Fibroblast of skin of scalp (primary cell): ENCODE results near the gene RBM33.

Experiments
- DNase-seq: peaks from one replicate; pipeline ENCODE4 v3.0.0-alpha.2; 2013

RBM33 gene

DNA sequence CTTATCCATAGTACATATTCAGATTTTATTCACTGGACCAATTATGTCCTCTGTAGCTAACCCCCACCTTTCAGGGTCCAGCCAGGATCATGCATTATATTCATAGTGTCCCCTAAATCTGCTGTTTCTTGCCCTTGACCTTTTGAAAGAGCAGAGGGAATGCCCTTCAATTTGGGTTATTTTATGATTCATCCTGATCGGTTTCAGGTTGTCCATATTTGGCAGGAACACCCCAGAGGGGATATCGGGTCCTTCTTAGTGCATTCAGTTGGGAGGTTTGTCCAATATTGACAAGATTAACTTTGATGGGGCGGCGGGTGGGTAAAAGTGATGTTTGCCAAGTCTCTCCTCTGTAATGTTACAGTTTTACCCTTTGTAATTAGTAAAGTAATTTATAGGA is 106.9 kb downstream of the RBM33 start:
- no peak for DNase-seq

DNA sequence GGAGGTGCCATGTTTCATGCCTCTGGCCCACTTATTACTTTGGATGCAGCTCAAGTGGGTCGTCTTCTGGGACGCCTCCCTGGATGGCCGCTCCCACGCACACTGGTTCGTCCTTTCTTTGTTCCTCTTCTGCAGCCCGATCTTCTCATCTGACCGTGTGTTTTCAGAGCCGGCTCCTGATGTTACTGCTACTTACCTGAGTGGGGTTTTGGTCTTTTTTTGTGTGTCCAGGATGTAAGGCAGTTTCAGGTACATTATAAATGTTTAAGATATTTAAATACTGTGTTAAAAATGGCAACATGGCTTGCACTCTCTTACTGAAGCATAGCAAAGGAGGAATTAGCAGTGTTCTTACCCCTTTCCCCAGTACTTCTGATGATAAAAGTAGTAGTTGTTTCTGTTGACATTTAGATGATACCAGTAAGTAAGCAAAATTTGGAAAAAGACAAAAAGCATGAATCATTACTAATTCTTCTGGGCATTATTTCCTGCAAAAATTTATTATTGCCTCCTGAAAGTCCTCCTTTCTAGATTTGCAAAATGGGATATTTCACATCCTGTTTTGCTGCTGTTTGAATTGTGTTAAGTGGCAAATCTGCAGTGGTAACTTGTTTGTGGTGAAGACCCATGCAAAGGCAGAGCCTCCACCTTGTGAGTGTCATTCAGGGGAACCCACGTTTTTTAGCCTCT is 108.4 kb downstream of the RBM33 start:
- DNase-seq = no peak

DNA sequence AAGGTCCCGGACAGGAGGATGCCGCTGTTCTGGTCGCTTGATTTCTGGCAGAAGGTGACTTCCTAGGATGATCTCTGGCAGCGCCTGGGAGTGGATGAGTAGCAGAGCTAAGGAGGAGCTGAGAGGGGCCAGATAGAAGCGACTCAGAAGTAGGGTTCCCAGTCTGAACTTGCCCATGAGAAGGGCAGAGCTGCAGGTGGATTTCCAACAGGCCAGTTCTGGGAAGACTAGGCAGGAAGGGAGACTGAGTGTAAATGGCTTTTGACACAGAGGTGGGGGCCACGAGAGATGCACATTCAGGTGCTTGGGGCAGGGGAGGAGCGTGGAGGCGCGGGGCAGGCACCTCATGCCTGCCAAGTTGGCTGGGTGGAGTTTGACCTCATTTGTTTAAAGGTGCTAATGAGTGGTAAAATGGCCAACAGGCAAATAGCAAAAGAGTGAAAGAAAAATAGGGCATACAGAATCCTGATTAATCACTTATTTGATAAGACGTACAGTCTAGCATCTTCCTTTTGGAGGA is 109.0 kb downstream of the RBM33 start:
- no peak for DNase-seq

DNA sequence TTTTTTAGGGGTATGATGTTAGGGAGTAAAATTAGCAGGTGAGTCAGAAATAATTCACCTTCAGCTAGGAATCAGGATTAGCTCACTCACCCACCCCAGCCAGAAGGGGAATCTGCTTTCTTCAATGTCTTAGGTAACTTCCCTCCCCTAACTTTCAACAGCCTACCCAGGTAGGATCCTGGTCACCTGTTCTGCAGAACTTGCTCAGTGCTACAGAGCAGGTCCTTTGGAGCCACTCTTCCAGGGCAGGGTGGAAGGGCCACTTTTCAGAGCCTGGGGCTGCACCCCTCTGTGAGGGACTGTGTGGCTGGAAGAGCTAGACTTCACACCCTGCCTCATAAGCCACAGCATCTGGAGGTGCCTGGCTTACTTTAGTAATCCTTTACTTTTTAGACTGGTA is 109.7 kb downstream of the RBM33 start:
- no peak for DNase-seq

DNA sequence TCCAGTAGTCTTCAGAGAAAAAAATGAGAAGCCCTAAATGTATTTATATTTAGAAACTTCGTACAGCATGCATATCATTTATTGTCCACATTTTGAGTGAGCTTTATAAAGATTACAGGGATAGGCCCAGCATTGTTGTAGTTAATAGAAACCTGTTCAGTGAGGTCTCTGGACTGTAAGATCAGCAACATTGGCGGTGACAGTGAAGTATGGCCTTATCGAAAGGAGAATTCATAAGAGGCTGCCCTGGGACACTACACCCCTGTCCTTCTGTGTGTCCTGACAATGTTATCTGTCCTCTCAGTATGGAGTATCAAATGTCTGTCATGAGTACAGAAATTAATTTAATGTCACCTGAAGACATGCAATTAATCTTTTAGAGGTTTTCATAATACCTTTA is 110.6 kb downstream of the RBM33 start:
- DNase-seq = no peak

DNA sequence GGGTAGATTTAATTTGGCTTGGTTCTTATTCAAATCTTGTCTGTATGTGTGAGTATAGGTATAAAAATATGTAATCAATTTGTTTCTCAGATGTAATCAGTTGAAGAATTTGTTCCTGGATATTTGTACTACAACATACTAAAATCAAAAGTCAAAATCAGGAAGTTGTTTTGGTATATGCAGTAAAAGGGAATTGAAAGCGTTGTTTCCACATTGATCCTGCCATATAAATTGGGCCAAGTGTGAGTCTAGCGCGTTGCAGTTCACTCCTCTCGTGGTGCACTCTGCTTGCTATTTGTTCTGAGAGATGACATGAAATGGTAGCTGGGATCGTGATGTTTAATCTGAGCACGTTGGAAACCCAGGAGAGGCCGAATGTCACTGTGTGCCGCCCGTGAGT is 111.9 kb downstream of the RBM33 start:
- no peak for DNase-seq

DNA sequence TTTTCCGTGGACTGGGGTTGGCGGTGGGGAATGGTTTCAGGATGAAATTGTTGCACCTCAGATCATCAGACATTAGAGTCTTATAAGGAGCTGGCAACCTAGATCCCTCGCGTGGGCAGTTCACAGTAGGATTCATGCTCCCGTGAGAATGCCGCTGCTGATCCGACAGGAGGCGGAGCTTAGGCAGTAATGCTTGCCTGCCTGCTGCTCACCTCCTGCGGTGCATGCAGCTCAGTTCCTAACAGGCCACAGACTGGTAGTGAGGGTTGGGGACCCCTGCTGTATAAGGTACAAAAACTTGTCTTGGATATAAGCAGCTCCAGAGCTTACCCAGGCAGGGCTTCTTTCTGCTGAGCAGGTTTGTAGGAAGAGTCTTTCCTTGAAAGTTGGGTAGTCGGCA is 113.9 kb downstream of the RBM33 start:
- DNase-seq = peak; percentile 12

DNA sequence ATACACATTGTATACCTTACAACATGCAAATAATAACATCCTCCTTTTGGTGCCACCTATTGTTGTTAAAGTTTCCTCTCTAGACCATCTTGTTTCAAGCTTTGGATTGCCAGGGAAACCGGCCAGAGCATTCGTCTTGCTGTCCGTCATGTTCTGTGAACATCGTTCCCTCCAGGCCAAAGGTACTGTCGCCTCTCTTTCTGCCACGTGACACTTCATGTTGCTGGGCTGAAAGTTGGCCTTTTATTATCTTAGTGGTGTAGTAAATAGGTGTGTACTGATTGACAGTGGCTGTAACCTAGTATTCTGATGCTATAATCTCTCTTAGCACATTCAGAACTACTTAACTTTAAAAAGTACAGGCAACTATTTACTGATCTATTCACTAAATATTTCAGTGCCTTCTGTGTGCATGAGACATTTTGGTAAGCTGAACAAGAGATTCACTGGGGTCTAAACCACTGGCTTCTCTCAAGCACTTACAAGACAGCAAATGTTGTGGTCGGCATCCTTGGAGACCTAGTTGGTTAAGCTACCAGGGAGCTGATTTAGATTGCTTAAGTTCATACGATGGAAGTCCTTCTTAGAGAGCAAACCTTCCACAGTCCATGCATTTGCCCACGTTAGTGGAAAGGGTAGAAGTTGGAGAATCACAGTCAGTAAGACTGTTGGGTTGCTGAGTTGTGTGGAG is 115.4 kb downstream of the RBM33 start:
- DNase-seq = no peak

DNA sequence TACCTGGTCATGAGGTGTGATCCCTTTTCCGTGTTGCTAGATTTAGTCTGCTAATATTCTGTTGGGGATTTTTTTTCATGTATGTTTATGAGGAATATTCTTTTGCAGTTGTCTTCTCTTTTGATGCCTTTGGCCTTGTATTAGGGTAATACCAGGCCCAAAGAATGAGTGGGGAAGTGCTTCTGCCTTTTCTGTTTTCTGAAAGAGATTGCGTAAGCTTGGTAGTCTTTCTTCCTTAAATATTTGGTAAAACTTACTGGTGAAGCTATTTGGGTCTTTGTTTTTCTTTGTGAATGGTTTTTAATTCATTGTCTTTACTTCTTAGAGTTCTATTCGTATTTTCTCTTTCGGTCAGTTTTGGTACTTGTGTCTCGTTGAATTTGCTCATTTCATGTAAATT is 116.7 kb downstream of the RBM33 start:
- no peak for DNase-seq

DNA sequence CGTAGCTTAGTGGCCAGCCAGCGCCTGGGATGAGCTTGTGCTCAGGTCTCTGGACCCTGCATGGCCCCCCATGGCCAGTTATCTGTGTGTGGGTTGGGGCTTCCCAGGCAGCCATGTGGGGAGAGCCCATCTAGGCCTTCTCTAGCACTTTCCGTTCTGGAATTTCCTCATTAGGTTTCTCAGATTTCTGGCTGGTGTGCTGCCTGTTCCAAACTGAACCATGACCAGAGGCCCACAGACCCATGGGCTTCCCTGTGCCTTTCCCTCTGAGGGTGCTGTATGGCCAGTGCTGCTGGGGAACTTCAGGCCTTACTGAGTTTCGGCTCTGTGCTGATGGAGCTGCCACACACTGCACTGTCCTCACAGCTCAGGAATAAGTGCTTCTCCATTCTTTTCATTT is 117.6 kb downstream of the RBM33 start:
- no peak for DNase-seq

DNA sequence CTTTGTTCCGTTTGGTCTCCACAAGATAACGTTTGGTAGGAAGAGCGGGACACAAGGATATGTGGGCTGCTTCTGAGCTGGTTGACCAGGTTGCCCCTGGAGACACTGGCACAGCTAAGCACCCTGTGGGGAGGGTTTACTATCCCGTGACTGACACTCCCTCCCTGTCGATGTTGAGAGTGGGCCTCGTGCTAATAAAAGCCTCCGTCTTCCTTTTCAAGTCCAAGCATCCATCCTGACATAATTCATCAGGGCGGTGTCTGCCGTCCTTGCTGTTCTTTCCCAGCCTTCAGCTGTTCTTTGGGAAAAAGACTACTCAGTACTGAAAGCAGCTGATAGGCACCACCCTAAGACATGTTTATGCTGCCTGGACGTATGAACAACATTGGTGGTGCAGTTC is 118.2 kb downstream of the RBM33 start:
- no peak for DNase-seq

DNA sequence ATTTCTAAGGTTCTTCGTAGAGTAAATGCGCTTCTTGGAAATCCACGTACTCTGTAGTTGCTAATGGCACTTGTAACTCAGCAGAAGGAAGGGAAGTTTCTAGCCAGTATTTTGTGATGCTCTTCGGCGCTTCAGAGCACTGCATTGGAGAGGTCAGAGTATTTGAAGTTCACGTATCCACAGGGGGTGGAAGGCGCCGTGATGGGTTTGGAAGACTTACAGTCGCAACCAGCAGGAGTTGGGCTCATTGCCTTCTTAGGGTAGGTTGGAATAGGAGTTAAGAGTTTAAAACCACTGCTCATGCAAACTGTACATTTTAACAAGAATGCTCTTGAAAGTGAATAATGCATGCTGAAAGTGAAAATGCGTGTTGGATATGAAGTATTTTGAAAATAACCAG is 118.7 kb downstream of the RBM33 start:
- DNase-seq = no peak

DNA sequence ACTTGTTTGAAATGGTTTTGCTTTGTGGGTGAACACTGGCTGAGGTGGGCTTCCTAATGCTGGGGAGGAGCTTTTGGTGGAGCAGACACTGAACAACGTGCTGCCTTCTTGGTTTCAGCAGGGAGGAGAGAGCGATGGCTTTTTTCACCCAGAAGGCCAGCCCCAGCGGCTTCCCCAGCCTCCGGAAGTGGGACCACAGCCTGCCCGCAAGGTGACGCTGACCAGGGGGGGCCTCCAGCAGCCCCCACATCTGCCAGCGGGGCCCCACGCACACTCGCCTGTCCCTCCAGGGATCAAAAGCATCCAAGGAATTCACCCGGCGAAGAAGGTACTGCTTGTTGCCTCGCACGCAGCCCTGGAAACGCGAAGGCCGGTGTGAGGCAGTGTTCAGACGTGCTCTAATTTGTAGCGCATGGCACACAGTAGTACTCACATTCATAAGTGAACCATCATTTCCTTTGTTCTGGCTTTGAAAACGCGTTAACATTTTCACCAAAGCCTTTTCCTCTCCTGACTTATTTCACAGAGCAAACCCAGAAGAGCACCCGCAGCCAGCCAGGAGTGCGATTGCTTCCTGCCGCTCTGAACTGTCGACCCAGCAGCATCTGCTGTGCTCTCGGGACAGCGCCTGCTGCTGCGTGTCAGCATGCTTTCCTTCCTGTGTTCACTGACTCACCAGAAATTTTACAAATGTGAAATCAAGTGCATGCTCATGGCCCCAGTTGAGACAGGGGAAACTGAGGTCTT is 119.4 kb downstream of the RBM33 start:
- DNase-seq = peak; percentile 72

DNA sequence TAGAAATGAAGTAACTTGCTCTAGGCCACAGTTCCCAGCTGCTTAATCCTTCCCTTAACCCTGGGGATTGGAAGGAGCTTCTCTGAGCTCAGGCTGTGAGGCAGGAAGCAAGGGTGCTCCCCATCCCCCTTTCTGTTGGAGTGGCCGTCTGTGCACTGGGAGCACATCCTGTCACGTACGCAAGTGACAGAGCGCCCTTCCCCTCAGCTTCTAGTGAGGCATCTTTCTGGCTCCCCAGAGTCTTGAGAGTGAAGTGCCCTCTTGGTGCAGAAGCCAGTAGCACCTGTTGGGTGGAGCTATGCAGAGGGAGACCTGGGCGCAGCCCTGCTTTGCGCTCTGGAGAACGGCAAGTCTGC is 120.0 kb downstream of the RBM33 start:
- DNase-seq = no peak

DNA sequence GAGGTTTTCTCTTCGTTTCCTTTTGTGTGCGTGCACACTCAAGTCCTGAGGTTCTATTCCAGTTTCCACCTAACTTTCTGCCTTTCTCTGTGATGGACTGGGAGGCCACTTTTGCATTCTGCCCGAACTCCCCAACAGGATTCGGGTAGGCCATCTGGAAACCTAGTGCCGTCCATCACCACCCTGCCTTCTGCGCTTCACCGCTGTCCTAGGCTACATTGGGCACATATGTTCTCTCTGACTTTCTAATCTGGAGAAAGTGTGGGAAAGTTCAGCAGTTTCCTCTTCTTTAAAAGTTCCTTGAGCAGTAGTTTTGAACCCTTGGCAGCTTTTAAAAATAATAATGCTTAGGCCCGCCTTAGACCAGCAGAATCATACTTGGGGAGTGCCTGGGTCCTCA is 121.0 kb downstream of the RBM33 start:
- DNase-seq = no peak

DNA sequence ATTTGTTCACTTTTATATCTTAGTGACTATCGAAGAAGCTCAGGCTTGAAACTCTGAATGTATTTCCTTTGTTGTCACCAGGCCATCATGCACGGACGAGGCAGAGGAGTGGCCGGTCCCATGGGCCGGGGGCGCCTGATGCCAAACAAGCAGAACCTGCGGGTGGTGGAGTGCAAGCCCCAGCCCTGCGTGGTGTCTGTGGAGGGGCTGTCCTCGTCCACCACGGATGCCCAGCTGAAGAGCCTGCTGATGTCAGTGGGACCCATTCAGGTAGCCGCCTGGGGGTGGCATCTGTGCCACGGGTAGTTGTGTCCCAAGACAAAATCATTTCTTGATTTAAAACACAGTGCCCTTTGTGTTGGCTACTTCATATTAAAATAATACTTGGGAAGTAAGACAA is 121.9 kb downstream of the RBM33 start:
- no peak for DNase-seq

DNA sequence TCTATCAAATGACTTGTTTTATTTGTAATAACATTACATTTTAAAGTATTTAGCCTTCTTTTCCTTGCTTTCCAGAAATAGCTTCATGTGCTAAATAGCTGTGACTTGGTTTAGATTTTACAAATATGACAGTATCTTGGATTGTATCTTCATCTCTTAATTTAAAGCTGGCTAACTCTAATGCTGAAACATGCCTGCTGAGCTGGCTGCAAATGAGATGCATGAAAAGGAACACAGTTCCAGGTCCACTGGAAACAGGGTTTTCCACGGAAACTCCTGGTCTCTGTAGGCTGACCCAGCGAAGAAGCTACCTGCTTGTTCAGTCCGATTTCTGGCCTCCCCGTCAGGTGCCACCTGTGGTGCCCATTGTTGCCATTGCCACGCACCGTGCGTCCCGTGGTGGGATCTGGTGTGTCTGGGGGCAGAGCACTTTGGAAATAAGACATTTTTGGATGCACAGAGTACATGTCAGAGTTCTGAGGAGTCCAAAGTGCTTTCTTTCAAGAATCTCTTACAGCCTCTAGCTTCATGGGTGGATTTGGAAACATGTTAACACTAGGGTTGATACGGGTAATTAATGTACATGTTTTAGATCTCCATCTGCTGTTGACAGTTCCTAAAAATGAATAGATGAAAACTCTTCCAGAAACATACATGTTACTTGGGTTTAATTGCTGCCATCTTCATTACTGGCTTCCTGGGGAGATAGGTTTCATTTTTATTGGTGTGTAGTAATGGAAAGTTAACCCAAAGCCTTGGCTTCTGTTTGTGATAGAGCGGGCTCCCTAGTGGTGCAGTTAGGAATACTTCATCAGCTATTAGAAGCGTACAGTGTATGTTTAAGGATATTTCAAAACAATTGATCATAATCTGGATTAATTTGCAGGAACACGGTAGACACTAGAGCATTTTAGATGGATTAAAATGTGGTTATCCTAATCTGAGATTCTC is 122.8 kb downstream of the RBM33 start:
- DNase-seq = no peak

DNA sequence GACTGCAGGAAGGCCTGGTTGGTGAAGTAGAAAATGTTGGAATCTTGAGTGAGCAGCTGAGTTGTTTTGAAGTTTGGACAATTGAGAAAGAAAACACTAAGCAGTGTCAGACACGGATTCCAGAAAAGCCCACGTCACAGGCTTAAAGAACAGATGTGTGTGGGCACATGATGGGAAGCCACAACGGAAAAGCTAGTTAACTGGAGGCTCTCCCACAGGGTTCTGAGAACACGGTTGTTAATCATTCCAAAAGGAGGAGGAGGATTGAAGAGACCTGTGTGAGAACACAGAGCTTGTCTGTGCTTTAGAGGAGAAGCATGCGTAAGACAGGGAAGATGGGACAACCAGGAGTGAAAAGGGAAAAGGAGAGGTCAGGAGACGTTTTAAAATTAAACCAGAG is 125.2 kb downstream of the RBM33 start:
- no peak for DNase-seq

DNA sequence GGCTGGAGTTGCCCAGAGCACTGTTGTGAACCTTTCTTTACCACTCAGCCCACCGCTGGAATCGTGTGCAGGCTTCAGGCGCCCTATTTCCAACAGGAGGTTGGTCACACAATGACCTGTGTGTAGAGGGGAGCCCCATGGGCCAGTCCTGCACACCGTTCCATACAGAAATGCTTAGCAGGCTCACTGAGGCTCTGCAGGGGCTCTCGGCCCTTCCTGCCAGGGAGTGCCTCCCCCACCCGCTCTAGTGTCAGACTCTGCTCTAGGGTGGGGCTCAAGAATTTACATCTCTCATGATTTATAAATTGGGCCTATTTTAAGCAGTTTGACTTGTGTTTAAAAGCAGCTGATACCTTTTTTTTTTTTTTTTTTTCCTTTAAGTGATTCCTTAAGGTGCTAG is 125.8 kb downstream of the RBM33 start:
- DNase-seq = no peak

DNA sequence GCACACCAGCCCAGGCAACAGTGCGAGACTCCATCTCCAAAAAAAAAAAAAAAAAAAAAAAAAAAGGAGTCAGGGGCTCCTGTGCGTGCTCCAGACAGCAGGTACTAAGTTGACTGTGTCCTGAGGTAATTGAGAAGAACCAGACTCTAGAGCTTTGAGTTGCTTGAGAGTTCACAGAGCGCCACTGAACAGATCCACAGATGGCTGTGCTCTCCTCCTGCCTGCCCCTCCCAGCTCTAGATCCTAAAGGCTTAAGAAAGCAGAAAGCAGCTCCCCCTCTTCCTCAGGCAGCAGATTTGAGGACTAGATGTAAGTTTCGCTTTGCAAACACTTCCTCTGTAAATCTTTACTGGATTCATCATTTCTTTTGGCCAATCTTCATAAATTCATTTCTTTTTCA is 129.1 kb downstream of the RBM33 start:
- DNase-seq = no peak

DNA sequence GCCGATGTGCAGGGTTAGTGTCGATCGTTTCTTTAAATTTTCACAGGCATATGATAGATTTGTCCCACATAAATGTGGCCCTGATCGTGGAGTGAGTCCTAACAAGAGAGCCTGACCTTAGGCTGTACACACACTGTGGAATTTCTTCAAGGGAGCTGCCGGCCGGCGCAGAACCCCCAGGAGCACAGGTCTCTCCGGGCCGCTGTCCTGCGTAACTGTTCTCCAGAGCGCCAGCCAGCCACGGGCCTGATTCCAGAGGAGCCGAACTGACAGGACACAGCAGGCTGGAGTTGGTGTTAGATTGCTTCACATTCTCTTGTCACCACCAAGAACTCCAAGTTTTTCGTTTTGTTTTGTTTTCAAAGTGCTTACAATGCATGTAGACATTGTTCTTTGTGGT is 130.5 kb downstream of the RBM33 start:
- DNase-seq = no peak

DNA sequence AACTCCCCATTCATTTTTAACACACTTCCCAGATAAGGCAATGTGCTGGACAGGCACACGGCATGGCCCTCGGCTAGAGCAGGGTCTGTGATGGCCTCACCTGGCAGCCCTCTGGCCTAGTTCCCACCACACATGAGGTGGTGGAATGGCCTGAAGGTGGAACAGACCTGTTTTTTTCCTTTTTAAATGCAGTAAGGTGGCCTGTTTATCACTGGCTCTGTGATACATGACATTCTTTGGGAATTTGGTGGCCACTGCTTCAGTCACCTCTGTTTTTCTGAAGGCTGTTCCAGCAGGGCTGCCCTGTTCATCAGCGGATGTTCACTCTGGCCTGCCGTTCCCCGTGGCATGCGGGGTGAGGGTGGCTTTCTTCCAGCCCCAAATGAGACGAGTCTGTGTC is 131.2 kb downstream of the RBM33 start:
- no peak for DNase-seq

DNA sequence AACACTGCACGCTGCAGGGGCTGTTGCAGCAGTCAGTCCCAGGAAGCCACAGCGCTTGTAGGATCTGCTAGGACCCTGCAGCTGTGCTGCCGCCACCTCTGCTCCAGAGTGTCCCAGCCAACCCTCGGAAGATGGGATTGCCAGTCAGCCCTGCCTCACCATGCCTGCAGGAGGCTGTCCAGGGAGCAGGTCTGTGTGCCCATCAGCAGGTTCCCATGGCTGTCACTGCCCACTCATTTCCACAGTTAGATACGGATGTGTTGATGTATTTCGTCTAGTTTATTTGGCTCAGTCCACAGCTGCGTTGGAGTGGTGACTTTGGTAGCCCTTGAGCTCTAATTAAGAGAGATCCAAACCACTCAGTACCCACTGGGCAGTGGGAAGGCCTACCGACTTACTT is 132.1 kb downstream of the RBM33 start:
- no peak for DNase-seq
